ENCODE data around the gene KDM2A.
"Not testable (repeated sequence)": the region's sequence is repeated elsewhere in the genome, so short reads cannot be mapped to it uniquely, and the experiment has no call there.

The KDM2A gene

DNA sequence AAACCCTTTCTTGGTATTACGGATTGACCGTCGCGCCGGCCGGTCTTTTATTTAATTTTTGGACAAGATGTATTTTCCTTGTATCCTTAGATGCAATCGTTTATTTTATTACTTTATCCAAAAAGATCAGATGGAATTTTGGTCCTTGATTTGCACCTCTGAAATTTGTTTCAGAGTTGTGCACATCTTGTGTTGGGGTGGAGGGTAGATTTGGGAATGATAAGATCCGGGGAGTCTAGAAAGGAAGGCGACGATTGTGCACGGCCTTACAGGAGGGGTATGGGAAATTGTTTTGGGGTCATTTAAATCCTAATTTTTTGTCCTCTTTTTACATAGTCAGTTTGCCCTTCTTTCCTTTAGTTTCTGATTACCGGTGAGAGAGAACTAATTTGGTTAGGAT is 1.4 kb downstream of the KDM2A start:
- H3K27ac ChIP-seq (replicated peaks): peak overlapping the region; percentile 69
- H3K27me3 ChIP-seq (ENCODE audit: insufficient read depth, poor library complexity, severe bottlenecking): no peaks in the 10 kb centered on the region
- TF ChIP-seq GABPA (IDR thresholded peaks at IDR 0.05; ENCODE audit: low read depth) (no peak), REST (IDR thresholded peaks at IDR 0.05; ENCODE audit: insufficient replicate concordance, low read depth) (no peak), POLR2AphosphoS5 (IDR thresholded peaks at IDR 0.05; ENCODE audit: low read depth) (no peak), CTCF (IDR thresholded peaks at IDR 0.05; ENCODE audit: insufficient read depth, low read length) (no peak), SPI1 (IDR thresholded peaks at IDR 0.05; ENCODE audit: borderline replicate concordance, low read depth) (no peak)
- H3K4me3 ChIP-seq (replicated peaks; ENCODE audit: insufficient read depth, low read length): peak overlapping the region; percentile 70
- no peak for DNase-seq (ENCODE audit: low read depth in 1 of 2, low spot score in 1 of 2)

GRCh38 chr11:67120881-67121710 is 2.0 kb downstream of the KDM2A start:
- peak overlapping the region; percentile 69 for H3K27ac ChIP-seq (replicated peaks)
- peak overlapping the region; percentile 70 for H3K4me3 ChIP-seq (replicated peaks; ENCODE audit: insufficient read depth, low read length)
- no peaks in the 10 kb centered on the region for H3K27me3 ChIP-seq (ENCODE audit: insufficient read depth, poor library complexity, severe bottlenecking)
- peak; percentile 65 to 88 for DNase-seq (ENCODE audit: low read depth in 1 of 2, low spot score in 1 of 2)
- TF ChIP-seq CTCF (IDR thresholded peaks at IDR 0.05; ENCODE audit: insufficient read depth, low read length) (no peak), SPI1 (IDR thresholded peaks at IDR 0.05; ENCODE audit: borderline replicate concordance, low read depth) (peak; percentile 84)

GRCh38 chr11:67123801-67124200 is 4.7 kb downstream of the KDM2A start:
- not testable (repeated sequence) for H3K27me3 ChIP-seq (ENCODE audit: insufficient read depth, poor library complexity, severe bottlenecking); H3K27ac ChIP-seq (replicated peaks); DNase-seq (ENCODE audit: low read depth in 1 of 2, low spot score in 1 of 2); H3K4me3 ChIP-seq (replicated peaks; ENCODE audit: insufficient read depth, low read length)

DNA sequence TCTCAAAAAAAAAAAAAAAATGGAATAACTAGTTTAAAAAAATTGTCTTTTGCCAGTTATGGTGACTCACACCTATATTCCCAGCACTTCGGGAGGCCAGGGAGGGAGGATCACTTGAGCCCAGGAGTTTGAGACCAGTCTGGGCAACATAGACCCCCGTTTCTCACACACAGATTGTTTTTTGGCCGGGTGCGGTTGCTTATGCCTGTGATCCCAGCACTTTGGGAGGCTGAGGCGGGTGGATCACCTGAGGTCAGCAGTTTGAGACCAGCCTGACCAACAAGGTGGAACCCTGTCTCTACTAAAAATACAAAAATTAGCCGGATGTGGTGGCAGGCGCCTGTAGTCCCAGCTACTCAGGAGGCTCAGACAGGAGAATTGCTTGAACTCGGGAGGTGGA is 7.2 kb downstream of the KDM2A start:
- not testable (repeated sequence) for H3K27ac ChIP-seq (replicated peaks); DNase-seq (ENCODE audit: low read depth in 1 of 2, low spot score in 1 of 2); H3K27me3 ChIP-seq (ENCODE audit: insufficient read depth, poor library complexity, severe bottlenecking); H3K4me3 ChIP-seq (replicated peaks; ENCODE audit: insufficient read depth, low read length)

DNA sequence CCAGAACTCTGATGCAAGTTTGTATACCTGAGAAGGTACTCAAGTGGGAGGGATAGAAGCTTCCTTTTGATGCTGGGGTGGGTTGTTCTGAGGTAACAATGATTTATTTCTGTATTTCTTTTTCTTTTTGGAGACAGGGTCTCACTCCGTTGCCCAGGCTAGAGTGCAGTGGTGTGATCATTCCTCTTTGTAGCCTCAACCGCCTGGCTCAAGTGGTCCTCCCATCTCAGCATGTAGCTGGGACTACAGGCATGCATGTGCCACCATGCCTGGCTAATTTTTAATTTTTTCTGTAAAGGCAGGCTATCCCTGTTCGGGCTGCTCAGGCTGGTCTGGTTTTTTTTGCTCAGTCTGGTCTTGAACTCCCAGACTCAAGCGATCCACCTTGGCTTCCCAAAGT is 7.9 kb downstream of the KDM2A start:
- no peak overlapping the region for H3K4me3 ChIP-seq (replicated peaks; ENCODE audit: insufficient read depth, low read length)
- no peak for DNase-seq (ENCODE audit: low read depth in 1 of 2, low spot score in 1 of 2)
- H3K27ac ChIP-seq (replicated peaks): no peak overlapping the region
- TF ChIP-seq REST (IDR thresholded peaks at IDR 0.05; ENCODE audit: insufficient replicate concordance, low read depth) (no peak), GABPA (IDR thresholded peaks at IDR 0.05; ENCODE audit: low read depth) (no peak), SPI1 (IDR thresholded peaks at IDR 0.05; ENCODE audit: borderline replicate concordance, low read depth) (no peak), CTCF (IDR thresholded peaks at IDR 0.05; ENCODE audit: insufficient read depth, low read length) (no peak)
- no peaks in the 10 kb centered on the region for H3K27me3 ChIP-seq (ENCODE audit: insufficient read depth, poor library complexity, severe bottlenecking)

DNA sequence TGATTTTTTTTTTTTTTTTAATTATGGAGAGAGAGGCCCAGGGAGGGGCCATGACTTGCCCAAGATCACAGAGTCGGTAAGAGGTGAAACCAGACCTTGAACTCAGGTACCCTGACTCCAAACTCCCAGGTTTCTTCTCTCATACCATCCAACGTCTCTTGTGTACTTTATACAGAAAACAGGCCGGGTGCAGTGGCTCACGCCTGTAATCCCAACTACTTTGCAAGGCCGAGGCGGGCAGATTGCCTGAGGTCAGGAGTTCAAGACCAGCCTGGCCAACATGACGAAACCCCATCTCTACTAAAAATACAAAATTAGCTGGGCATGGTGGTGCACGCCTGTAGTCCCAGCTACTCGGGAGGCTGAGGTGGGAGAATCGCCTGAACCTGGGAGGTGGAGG is 11.8 kb downstream of the KDM2A start:
- not testable (repeated sequence) for H3K27me3 ChIP-seq (ENCODE audit: insufficient read depth, poor library complexity, severe bottlenecking); H3K4me3 ChIP-seq (replicated peaks; ENCODE audit: insufficient read depth, low read length); DNase-seq (ENCODE audit: low read depth in 1 of 2, low spot score in 1 of 2); H3K27ac ChIP-seq (replicated peaks)

Measured in HL-60 (cell line).